A549 (cell line): Measurements from ENCODE around the gene TMOD2. TPM values are rescaled to one million over a fixed set of nuclear protein-coding genes. Genes with fewer than 3 reads are reported as not detected.

Experiments used
- ATAC-seq, 2 experiments: fragments of 200-7000 bp in 1 of 2; fragments of >200 bp in 1 of 2; cut with Nextera tagmentation in 1 of 2; cut with Tn5 transposase in 1 of 2; 3 replicates each; pipeline versions ENCODE4 v1.8.0 to v1.9.1; 2018 to 2020; ENCODE audit warnings: mild to moderate bottlenecking in 1 of 2, moderate library complexity in 1 of 2
- CTCF ChIA-PET: fragments of 300-600 bp; sonication (Branson Sonifier 250); formaldehyde crosslinking; extraction: SDS; loops from one replicate; lab custom pipeline; 2021; ENCODE audit warnings: antibody characterized with exemption, inconsistent platforms; lab: Yijun Ruan, JAX
- POLR2A ChIA-PET: fragments of 350-600 bp; formaldehyde crosslinking; extraction: SDS; loops from one replicate; lab custom pipeline; 2021; ENCODE audit warnings: antibody characterized with exemption, inconsistent platforms; lab: Yijun Ruan, JAX
- DNase-seq, 2 experiments: peaks; one replicate each; pipeline versions ENCODE4 v3.0.0 to v3.0.0-alpha.2; 2011 to 2016; ENCODE audit warnings: low read depth in 1 of 2, low spot score in 1 of 2
- FAIRE-seq: peaks from 2 replicates; lab custom pipeline; 2011; peaks lifted over from hg19 to GRCh38; lab: Jason Lieb, UNC
- H3K27ac ChIP-seq, 2 experiments: fragments of >200 bp; sonication (Bioruptor Twin); formaldehyde crosslinking; 3 replicates each; pipeline ENCODE4 v1.5.1; 2016 to 2017
- H3K4me1 ChIP-seq: fragments of >200 bp; sonication (Bioruptor Twin); formaldehyde crosslinking; 3 replicates; pipeline ENCODE4 v1.6.1; 2016
- H3K4me2 ChIP-seq: fragments of >200 bp; sonication (Bioruptor Twin); formaldehyde crosslinking; 3 replicates; pipeline ENCODE4 v1.6.1; 2016
- H3K4me3 ChIP-seq: fragments of >200 bp; sonication (Bioruptor Twin); formaldehyde crosslinking; 3 replicates; pipeline ENCODE4 v1.5.1; 2016
- H3K9me3 ChIP-seq: fragments of >200 bp; sonication (Bioruptor Twin); formaldehyde crosslinking; 3 replicates; pipeline ENCODE4 v1.6.1; 2016
- CBX2 ChIP-seq: fragments of 200-600 bp; sonication (generic); IDR thresholded peaks from 2 replicates; pipeline ENCODE4 v1.6.1; 2016; ENCODE audit warnings: low read depth, mild to moderate bottlenecking, borderline replicate concordance
- CEBPB ChIP-seq, 2 experiments: fragments of >200 bp in 1 of 2; sonication (Bioruptor Twin) in 1 of 2; formaldehyde crosslinking in 1 of 2; IDR thresholded peaks; 2 replicates each; pipeline ENCODE4 v1.6.1; 2012 to 2016
- EHF ChIP-seq: fragments of 250-450 bp; sonication (Bioruptor Pico); IDR thresholded peaks from 2 replicates; pipeline ENCODE4 v1.5.0; 2020; ENCODE audit warnings: mild to moderate bottlenecking
- FOSB ChIP-seq: fragments of 250-450 bp; sonication (Bioruptor Pico); IDR thresholded peaks from 2 replicates; pipeline ENCODE4 v1.5.0; 2020; ENCODE audit warnings: mild to moderate bottlenecking, moderate library complexity
- HEYL ChIP-seq: fragments of 250-450 bp; sonication (Bioruptor Pico); IDR thresholded peaks from 2 replicates; pipeline ENCODE4 v1.8.0; 2021; ENCODE audit warnings: mild to moderate bottlenecking, moderate library complexity
- HOXB13 ChIP-seq: fragments of 250-450 bp; sonication (Bioruptor Pico); IDR thresholded peaks from 2 replicates; pipeline ENCODE4 v1.5.0; 2020; ENCODE audit warnings: low read depth, mild to moderate bottlenecking, moderate library complexity
- JUN ChIP-seq, 2 experiments: fragments of >200 bp; sonication (Bioruptor Twin); formaldehyde crosslinking; IDR thresholded peaks; 2 replicates in 1 of 2; 3 replicates in 1 of 2; pipeline ENCODE4 v1.6.1; 2016 to 2017
- JUNB ChIP-seq: fragments of >200 bp; sonication (Bioruptor Twin); formaldehyde crosslinking; IDR thresholded peaks from 2 replicates; pipeline ENCODE4 v1.6.1; 2016
- KDM5A ChIP-seq: fragments of 200-600 bp; sonication (generic); IDR thresholded peaks from 2 replicates; pipeline ENCODE4 v1.6.1; 2016; ENCODE audit warnings: antibody characterized with exemption, mild to moderate bottlenecking
- MAFK ChIP-seq: fragments of 450-650 bp; IDR thresholded peaks from 2 replicates; pipeline ENCODE4 v1.6.1; 2014; ENCODE audit not compliant: partially characterized antibody
- MAZ ChIP-seq: fragments of 150-350 bp; IDR thresholded peaks from 2 replicates; pipeline ENCODE4 v1.6.1; 2014; ENCODE audit warnings: antibody characterized with exemption, low read depth, low read length, borderline replicate concordance
- MYC ChIP-seq: IDR thresholded peaks from 2 replicates; pipeline ENCODE4 v1.6.1; 2012; ENCODE audit warnings: mild to moderate bottlenecking, inconsistent platforms, low read length, improper control_type of control experiment, borderline replicate concordance
- NFE2L2 ChIP-seq: fragments of 150-350 bp; conservative IDR thresholded peaks from 2 replicates; pipeline ENCODE4 v1.6.1; 2014; ENCODE audit warnings: low read length
- NPAS2 ChIP-seq: fragments of 250-450 bp; sonication (Bioruptor Pico); IDR thresholded peaks from 2 replicates; pipeline ENCODE4 v1.8.0; 2022; ENCODE audit warnings: mild to moderate bottlenecking, moderate library complexity, borderline replicate concordance
- PHF8 ChIP-seq: fragments of 200-600 bp; sonication (generic); IDR thresholded peaks from 2 replicates; pipeline ENCODE4 v1.6.1; 2016; ENCODE audit warnings: low read depth, mild to moderate bottlenecking, antibody characterized with exemption, moderate library complexity, borderline replicate concordance
- POLR2A ChIP-seq: IDR thresholded peaks from 2 replicates; pipeline ENCODE4 v1.6.1; 2012; ENCODE audit warnings: mild to moderate bottlenecking, low read length
- POLR2AphosphoS2 ChIP-seq: conservative IDR thresholded peaks from 2 replicates; pipeline ENCODE4 v1.6.1; 2012; ENCODE audit warnings: low read length, improper control_type of control experiment, inconsistent platforms
- RARB ChIP-seq: fragments of 250-450 bp; sonication (Bioruptor Pico); IDR thresholded peaks from 2 replicates; pipeline ENCODE4 v1.8.0; 2021; ENCODE audit warnings: mild to moderate bottlenecking, moderate library complexity
- SMC3 ChIP-seq: fragments of >200 bp; sonication (Bioruptor Twin); formaldehyde crosslinking; IDR thresholded peaks from 3 replicates; pipeline ENCODE4 v1.6.1; 2018; ENCODE audit warnings: inconsistent platforms
- ZC3H11A ChIP-seq: fragments of 450-650 bp; IDR thresholded peaks from 2 replicates; pipeline ENCODE4 v1.6.1; 2014; ENCODE audit warnings: antibody characterized with exemption, mild to moderate bottlenecking
- WGBS: methylation state at CpG from one replicate; pipeline ENCODE4 v1.1.6; 2017; ENCODE audit errors: missing lambda C conversion rate; 5-methylcytosine and 5-hydroxymethylcytosine counted together
- polyA plus RNA-seq, 4 experiments: library from polyadenylated mRNA; depleted of rRNA in 3 of 4; stranded (reverse); fragments of >200 nt; fragmentation: RNase III in 1 of 4; extraction: RNeasy Plus Mini Kit Qiagen cat#74134 plus additional on column Dnase treatment in 1 of 4; gene quantifications; 2 replicates in 3 of 4; 3 replicates in 1 of 4; pipeline ENCODE4 v1.2.3, GENCODE V29; 2011 to 2017
- TF ChIP-seq, protein P1 (sequence below): fragments of 200-600 bp; sonication (generic); IDR thresholded peaks from 2 replicates; pipeline ENCODE4 v1.6.1; 2016; ENCODE audit warnings: antibody characterized with exemption, mild to moderate bottlenecking, moderate library complexity
- TF ChIP-seq, protein P2 (sequence below): fragments of 150-350 bp; IDR thresholded peaks from 2 replicates; pipeline ENCODE4 v1.6.1; 2014; ENCODE audit warnings: low read depth, mild to moderate bottlenecking, low read length
- TF ChIP-seq, protein P3 (sequence below): fragments of 250-450 bp; sonication (Bioruptor Pico); IDR thresholded peaks from 2 replicates; pipeline ENCODE4 v1.5.0; 2021; ENCODE audit warnings: mild to moderate bottlenecking, moderate library complexity, borderline replicate concordance
- TF ChIP-seq, protein P4 (sequence below): fragments of 250-450 bp; sonication (Bioruptor Pico); IDR thresholded peaks from 2 replicates; pipeline ENCODE4 v1.5.0; 2020; ENCODE audit warnings: low read depth, mild to moderate bottlenecking, moderate library complexity

Gene TMOD2
- polyA plus RNA-seq, 2 of the 4 experiments (the other 2 are of a cell fraction) = 2.1 to 2.5 TPM

- POLR2A ChIA-PET = no interaction called here
- CTCF ChIA-PET = interaction anchor here (1.1 to 2.0 kb wide), 2 partner anchors 56 to 69 kb away, joined by 4 to 8 read pairs; no protein-coding TSS in a partner anchor
- Histone ChIP-seq H3K4me1 (no peaks in the 10 kb centered on the region), H3K4me3 (no peak overlapping the region), H3K4me2 (no peak overlapping the region), H3K27ac (no peak overlapping the region), H3K9me3 (no peaks in the 10 kb centered on the region)
- no peak for TF ChIP-seq ZC3H11A
- TF ChIP-seq POLR2A = no peak
- no peak for TF ChIP-seq HEYL (CRISPR knock-in tag)
- TF ChIP-seq RARB = no peak
- no peak for TF ChIP-seq MAFK
- no peak for TF ChIP-seq KDM5A
- no peak for TF ChIP-seq MYC
- TF ChIP-seq, protein P1, sequence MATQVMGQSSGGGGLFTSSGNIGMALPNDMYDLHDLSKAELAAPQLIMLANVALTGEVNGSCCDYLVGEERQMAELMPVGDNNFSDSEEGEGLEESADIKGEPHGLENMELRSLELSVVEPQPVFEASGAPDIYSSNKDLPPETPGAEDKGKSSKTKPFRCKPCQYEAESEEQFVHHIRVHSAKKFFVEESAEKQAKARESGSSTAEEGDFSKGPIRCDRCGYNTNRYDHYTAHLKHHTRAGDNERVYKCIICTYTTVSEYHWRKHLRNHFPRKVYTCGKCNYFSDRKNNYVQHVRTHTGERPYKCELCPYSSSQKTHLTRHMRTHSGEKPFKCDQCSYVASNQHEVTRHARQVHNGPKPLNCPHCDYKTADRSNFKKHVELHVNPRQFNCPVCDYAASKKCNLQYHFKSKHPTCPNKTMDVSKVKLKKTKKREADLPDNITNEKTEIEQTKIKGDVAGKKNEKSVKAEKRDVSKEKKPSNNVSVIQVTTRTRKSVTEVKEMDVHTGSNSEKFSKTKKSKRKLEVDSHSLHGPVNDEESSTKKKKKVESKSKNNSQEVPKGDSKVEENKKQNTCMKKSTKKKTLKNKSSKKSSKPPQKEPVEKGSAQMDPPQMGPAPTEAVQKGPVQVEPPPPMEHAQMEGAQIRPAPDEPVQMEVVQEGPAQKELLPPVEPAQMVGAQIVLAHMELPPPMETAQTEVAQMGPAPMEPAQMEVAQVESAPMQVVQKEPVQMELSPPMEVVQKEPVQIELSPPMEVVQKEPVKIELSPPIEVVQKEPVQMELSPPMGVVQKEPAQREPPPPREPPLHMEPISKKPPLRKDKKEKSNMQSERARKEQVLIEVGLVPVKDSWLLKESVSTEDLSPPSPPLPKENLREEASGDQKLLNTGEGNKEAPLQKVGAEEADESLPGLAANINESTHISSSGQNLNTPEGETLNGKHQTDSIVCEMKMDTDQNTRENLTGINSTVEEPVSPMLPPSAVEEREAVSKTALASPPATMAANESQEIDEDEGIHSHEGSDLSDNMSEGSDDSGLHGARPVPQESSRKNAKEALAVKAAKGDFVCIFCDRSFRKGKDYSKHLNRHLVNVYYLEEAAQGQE = no peak
- TF ChIP-seq JUNB = no peak
- TF ChIP-seq, protein P2, sequence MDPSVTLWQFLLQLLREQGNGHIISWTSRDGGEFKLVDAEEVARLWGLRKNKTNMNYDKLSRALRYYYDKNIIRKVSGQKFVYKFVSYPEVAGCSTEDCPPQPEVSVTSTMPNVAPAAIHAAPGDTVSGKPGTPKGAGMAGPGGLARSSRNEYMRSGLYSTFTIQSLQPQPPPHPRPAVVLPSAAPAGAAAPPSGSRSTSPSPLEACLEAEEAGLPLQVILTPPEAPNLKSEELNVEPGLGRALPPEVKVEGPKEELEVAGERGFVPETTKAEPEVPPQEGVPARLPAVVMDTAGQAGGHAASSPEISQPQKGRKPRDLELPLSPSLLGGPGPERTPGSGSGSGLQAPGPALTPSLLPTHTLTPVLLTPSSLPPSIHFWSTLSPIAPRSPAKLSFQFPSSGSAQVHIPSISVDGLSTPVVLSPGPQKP = no peak
- TF ChIP-seq CEBPB (IDR thresholded peaks at IDR 0.05) = no peak
- TF ChIP-seq JUN (IDR thresholded peaks at IDR 0.05) = no peak
- ATAC-seq (no peak), DNase-seq (no peak), FAIRE-seq (no peak)
- 61% methylated on average over 2 of the region's 2 CpGs for WGBS
Observed at GRCh38 chr15:51706926-51707608, 44.3 kb upstream of the TMOD2 start.

- Histone ChIP-seq H3K27ac (no peak overlapping the region), H3K4me2 (no peak overlapping the region), H3K4me1 (no peaks in the 10 kb centered on the region), H3K9me3 (no peaks in the 10 kb centered on the region), H3K4me3 (no peak overlapping the region)
- DNase-seq (no peak), FAIRE-seq (no peak), ATAC-seq (no peak; a peak in 1 of 6 replicates)
- WGBS = 30% methylated on average over 5 of the region's 5 CpGs
- TF ChIP-seq KDM5A = no peak
- TF ChIP-seq NFE2L2 = no peak
- TF ChIP-seq JUNB = no peak
- TF ChIP-seq, protein P3, sequence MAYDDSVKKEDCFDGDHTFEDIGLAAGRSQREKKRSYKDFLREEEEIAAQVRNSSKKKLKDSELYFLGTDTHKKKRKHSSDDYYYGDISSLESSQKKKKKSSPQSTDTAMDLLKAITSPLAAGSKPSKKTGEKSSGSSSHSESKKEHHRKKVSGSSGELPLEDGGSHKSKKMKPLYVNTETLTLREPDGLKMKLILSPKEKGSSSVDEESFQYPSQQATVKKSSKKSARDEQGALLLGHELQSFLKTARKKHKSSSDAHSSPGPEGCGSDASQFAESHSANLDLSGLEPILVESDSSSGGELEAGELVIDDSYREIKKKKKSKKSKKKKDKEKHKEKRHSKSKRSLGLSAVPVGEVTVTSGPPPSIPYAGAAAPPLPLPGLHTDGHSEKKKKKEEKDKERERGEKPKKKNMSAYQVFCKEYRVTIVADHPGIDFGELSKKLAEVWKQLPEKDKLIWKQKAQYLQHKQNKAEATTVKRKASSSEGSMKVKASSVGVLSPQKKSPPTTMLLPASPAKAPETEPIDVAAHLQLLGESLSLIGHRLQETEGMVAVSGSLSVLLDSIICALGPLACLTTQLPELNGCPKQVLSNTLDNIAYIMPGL (CRISPR knock-in tag) = no peak
- TF ChIP-seq HOXB13 (CRISPR knock-in tag) = no peak
- no peak for TF ChIP-seq CEBPB (IDR thresholded peaks at IDR 0.05)
- no peak for TF ChIP-seq POLR2A
- no peak for TF ChIP-seq MAFK
- no peak for TF ChIP-seq MYC
- no peak for TF ChIP-seq EHF (CRISPR knock-in tag)
- no peak for TF ChIP-seq MAZ
- no peak for TF ChIP-seq NPAS2 (CRISPR knock-in tag)
- TF ChIP-seq CBX2 = no peak
- TF ChIP-seq FOSB (CRISPR knock-in tag) = no peak
- TF ChIP-seq, protein P4, sequence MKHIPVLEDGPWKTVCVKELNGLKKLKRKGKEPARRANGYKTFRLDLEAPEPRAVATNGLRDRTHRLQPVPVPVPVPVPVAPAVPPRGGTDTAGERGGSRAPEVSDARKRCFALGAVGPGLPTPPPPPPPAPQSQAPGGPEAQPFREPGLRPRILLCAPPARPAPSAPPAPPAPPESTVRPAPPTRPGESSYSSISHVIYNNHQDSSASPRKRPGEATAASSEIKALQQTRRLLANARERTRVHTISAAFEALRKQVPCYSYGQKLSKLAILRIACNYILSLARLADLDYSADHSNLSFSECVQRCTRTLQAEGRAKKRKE = no peak
- no peak for TF ChIP-seq SMC3
- TF ChIP-seq POLR2AphosphoS2 = no peak
- TF ChIP-seq RARB = no peak
- TF ChIP-seq PHF8 = no peak
- CTCF ChIA-PET = interaction anchor here (1.5 to 2.0 kb wide), 2 partner anchors 68 to 93 kb away, joined by 4 to 8 read pairs; no protein-coding TSS in a partner anchor
- POLR2A ChIA-PET = no interaction called here
Observed at GRCh38 chr15:51708013-51708412, 43.4 kb upstream of the TMOD2 start.
